ENCODE results near the gene NAPA. TPM values are rescaled to one million over a fixed set of nuclear protein-coding genes. Genes with fewer than 3 reads are reported as not detected.

Gene NAPA
- total and polyA plus RNA-seq, 9 donors: 59.4 to 101 (median 95.0) TPM

DNA sequence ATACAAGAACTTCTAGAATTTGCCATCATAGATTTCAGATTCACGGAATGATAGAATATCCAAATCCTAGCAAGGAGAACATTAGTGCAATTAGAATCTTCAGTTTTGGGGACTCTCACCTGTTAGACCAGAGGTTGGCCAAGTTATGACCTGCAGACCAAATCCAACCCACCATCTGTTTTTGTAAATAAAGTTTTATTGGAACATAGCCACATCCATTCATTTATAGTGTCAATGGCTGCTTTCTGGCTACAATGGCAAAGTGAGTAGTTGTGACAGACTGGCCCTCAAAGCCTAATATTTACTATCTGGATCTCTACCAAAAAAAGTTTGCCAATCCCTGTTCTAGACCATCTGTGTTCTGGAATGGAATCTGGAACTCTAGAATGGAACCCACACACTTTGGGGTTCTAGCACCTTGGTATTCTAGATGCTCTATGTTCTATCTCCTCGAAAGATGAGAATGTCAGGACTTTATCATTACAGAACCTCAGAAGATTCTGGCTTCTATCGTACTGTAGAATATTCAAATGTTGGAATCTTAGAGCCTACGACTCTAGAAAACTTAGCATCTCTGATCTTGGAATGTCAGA lies 33.3 kb downstream of the NAPA start:
- DNase-seq: no peak
- peaks cover 3% of the 10 kb centered on the region for H3K4me1 ChIP-seq (ENCODE audit: insufficient read depth)
- no peaks in the 10 kb centered on the region for H3K27me3 ChIP-seq
- H3K4me3 ChIP-seq: no peak overlapping the region
- H3K36me3 ChIP-seq: no peaks in the 10 kb centered on the region
- no peak overlapping the region for H3K27ac ChIP-seq
- intact Hi-C loops (cut with DNase I): no loop called here
- WGBS, 3 donors: 87 to 94% (median 91%) methylated on average over 4 of the region's 4 CpGs
- H3K9me3 ChIP-seq: no peaks in the 10 kb centered on the region
- TF ChIP-seq EP300 (IDR thresholded peaks at IDR 0.05): no peak
- TF ChIP-seq CTCF (IDR thresholded peaks at IDR 0.05): no peak
- TF ChIP-seq POLR2A (IDR thresholded peaks at IDR 0.05): no peak

DNA sequence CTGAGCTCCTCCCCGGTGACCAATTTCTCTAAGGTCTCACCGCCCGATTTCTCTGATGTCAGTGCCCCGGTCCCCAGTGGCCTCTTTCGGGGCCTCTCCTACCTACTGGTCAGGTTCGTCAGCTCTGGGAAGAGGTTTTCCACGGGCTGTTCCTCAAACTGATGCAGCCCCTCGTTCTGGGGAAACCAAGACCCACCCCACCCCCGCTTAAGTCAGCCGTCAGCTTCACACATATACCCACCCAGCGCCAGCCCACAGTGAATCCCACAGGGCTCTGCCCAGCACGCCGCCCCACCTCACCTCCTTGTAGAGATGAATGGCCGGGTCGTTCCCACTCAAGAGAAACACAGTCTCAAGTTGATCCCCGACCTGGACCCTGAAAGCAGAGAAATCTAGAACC lies 34.2 kb downstream of the NAPA start:
- Histone ChIP-seq H3K9me3 (no peaks in the 10 kb centered on the region), H3K36me3 (no peaks in the 10 kb centered on the region), H3K27ac (no peak overlapping the region), H3K4me1 (ENCODE audit: insufficient read depth) (peaks cover 3% of the 10 kb centered on the region), H3K27me3 (no peaks in the 10 kb centered on the region), H3K4me3 (no peak overlapping the region)
- intact Hi-C loops (cut with DNase I): no loop called here
- TF ChIP-seq CTCF (IDR thresholded peaks at IDR 0.05): no peak
- TF ChIP-seq EP300 (IDR thresholded peaks at IDR 0.05): no peak
- WGBS, 3 donors: 81 to 86% (median 84%) methylated on average over 16 of the region's 16 CpGs
- no peak for DNase-seq

DNA sequence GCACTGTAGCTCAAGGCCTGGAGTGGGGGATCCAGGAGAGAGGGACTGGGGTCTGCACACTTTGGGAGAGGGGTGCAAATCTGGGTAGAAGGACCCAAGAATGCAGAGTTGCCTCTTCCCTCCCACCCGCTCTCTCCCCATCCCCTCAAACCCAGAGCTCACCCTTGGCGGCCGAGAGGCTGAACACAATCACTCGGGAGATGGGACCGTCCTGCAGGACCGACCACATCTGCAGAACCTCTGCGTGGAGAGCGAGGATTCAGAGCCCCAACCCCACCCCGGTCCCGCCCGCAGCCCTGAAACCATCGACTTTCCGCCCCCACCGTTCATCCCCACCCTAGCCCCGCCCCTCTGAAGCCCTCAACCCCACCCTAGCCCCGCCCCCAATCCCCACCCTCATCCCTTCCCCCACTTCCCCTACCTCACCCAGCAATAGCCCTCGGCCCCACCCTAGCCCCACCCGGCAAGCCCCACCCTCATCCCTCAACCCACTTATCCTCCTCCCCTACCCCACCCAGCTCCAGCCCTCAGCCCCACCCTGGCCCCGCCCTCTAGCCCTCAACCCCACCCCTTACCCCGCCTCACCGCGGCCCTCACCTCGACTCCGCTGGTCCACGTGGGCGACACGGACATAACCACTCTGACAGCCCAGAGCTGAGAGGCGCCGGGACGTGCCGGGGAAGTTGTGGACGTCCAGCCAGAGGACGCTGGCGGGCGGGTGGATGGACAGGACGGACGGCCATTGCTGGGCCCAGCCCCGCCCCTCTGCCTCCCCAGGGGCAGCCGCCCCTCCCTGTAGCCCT lies 35.0 kb downstream of the NAPA start:
- Histone ChIP-seq H3K27me3 (no peaks in the 10 kb centered on the region), H3K4me3 (no peak overlapping the region), H3K4me1 (ENCODE audit: insufficient read depth) (peaks cover 3% of the 10 kb centered on the region), H3K9me3 (no peaks in the 10 kb centered on the region), H3K27ac (no peak overlapping the region), H3K36me3 (no peaks in the 10 kb centered on the region)
- DNase-seq: peak in 1 of 5 donors; percentile 22
- intact Hi-C loops (cut with DNase I): no loop called here
- TF ChIP-seq EP300 (IDR thresholded peaks at IDR 0.05) (no peak), CTCF (IDR thresholded peaks at IDR 0.05) (no peak), POLR2A (IDR thresholded peaks at IDR 0.05) (no peak)
- WGBS, 3 donors: 12 to 16% (median 15%) methylated on average over 35 to 39 of the region's 39 CpGs

DNA sequence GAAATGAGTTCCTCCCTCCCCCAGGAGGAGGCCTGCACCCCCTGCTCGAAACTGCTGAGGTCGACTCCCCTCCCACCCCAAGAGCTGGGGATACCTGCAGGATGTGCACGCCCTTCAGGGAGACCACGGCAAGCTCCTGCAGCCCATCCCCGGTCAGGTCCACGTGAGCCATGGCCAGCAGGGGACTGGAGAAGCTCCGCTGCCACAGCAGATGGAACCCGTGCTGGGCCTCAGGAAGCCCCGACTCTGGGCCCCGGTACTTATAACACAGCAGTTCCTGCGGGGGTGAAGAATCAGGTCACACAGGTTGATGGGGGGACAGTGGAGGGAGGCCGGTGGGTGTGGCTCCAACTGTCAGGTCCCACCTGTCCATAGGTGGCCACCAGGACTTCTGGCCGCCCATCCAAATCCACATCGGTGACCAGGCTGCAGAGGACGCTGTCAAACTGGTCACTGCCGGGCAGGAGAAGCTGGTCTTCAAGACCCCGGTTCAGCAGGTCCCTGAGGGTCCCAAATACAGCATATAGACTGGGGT lies 38.4 kb downstream of the NAPA start:
- Histone ChIP-seq H3K27ac (no peak overlapping the region), H3K4me1 (ENCODE audit: insufficient read depth) (no peaks in the 10 kb centered on the region), H3K36me3 (no peaks in the 10 kb centered on the region), H3K4me3 (no peak overlapping the region), H3K9me3 (no peaks in the 10 kb centered on the region), H3K27me3 (peaks cover 2% of the 10 kb centered on the region)
- TF ChIP-seq EP300 (IDR thresholded peaks at IDR 0.05) (no peak), CTCF (IDR thresholded peaks at IDR 0.05) (no peak), POLR2A (IDR thresholded peaks at IDR 0.05) (no peak)
- 83 to 94% (median 84%) methylated on average over 17 of the region's 17 CpGs for WGBS, 3 donors
- intact Hi-C loops (cut with DNase I): no loop called here
- DNase-seq: no peak

All from ovary (tissue), 9 donors.